SK-N-MC (cell line): Measurements from ENCODE around the gene PTPRC.

Experiments used
- EZH2 ChIP-seq: fragments of 200-600 bp; sonication (generic); IDR thresholded peaks from one replicate; pipeline ENCODE4 v1.6.1; 2017; ENCODE audit warnings: antibody characterized with exemption
- FOXP2 ChIP-seq: optimal IDR thresholded peaks from 2 replicates; pipeline ENCODE3; 2011; ENCODE audit warnings: mild to moderate bottlenecking, moderate library complexity; ENCODE audit not compliant: insufficient read depth; ENCODE audit errors: extremely low read length, control extremely low read depth
- POLR2AphosphoS5 ChIP-seq: IDR thresholded peaks from 2 replicates; pipeline ENCODE4 v1.6.1; 2012; ENCODE audit warnings: mild to moderate bottlenecking, low read depth, low read length, borderline replicate concordance

DNA sequence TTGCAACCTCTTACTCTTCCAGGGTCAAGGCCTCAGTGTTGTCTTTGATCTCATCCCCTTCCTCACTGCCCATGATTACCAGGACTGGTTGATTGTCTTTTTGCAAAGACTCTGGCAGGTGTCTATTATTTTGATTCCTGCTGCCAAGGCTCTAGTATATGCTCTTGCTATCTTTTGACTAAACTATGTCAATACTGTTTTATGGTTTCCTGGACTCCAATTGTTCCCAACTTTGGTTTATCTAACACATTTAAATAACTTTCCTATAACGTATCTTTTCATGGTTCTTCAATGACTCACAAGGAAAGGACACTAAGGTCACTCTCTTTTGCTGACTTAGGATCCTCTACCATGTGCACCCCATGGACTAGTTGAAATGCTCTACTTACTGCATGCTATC lies 141.5 kb downstream of the PTPRC start:
- TF ChIP-seq EZH2 (no peak), POLR2AphosphoS5 (no peak), FOXP2 (no peak)
